Stimulated activated CD8-positive, alpha-beta memory T cell treated with anti-CD3 and anti-CD28 coated beads, Interleukin-15, amount 100 ng/mL, for 24 hours (primary cell): ENCODE measurements around the gene PDXP.
"Not testable (repeated sequence)": the region's sequence is repeated elsewhere in the genome, so short reads cannot be mapped to it uniquely, and the experiment has no call there.

Source experiments
- DNase-seq: peaks from one replicate; pipeline ENCODE4 v3.0.0-alpha.2; 2020; ENCODE audit warnings: low read depth

The PDXP gene, protein sequence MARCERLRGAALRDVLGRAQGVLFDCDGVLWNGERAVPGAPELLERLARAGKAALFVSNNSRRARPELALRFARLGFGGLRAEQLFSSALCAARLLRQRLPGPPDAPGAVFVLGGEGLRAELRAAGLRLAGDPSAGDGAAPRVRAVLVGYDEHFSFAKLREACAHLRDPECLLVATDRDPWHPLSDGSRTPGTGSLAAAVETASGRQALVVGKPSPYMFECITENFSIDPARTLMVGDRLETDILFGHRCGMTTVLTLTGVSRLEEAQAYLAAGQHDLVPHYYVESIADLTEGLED

DNA sequence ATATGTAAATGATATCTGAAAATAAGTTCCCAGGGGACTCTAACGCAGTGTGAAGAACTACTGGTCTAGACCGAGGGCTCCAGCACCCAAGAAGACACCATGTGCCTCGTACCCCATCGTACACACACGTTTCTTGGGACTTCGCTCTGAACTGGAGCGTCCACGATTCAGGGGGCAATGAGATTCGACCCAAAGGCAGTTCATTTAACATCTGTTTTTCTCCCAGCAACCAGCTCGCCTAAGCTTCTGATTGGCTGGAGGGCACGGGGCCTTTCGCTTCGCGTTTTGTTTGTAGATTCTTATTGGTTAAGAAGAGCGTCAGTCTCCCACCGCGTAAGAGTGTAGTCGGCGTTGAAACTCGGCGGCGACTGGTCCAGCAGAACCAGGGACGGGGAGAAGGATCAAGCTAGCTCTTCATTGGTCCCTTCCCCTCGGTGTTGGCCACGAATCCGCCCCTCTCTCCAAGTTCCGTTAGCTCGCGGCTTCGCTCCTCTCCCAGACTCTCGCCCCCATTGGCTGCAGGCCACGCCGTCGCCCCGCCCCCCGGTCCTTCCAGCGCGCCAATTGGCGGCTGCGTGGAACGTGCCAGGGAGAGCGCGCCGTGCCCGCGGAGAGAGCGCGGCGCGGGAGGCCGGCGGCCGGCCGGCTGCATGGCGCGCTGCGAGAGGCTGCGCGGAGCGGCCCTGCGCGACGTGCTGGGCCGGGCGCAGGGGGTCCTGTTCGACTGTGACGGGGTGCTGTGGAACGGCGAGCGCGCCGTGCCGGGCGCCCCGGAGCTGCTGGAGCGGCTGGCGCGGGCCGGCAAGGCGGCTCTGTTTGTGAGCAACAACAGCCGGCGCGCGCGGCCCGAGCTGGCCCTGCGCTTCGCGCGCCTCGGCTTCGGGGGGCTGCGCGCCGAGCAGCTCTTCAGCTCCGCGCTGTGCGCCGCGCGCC is at the start of gene PDXP:
Gene PDXP, plus strand, starts transcription at position 591 of the 933 bp plus-strand sequence. Its CDS starts 60 bp downstream, at position 651.
- DNase-seq: peak; percentile 96

DNA sequence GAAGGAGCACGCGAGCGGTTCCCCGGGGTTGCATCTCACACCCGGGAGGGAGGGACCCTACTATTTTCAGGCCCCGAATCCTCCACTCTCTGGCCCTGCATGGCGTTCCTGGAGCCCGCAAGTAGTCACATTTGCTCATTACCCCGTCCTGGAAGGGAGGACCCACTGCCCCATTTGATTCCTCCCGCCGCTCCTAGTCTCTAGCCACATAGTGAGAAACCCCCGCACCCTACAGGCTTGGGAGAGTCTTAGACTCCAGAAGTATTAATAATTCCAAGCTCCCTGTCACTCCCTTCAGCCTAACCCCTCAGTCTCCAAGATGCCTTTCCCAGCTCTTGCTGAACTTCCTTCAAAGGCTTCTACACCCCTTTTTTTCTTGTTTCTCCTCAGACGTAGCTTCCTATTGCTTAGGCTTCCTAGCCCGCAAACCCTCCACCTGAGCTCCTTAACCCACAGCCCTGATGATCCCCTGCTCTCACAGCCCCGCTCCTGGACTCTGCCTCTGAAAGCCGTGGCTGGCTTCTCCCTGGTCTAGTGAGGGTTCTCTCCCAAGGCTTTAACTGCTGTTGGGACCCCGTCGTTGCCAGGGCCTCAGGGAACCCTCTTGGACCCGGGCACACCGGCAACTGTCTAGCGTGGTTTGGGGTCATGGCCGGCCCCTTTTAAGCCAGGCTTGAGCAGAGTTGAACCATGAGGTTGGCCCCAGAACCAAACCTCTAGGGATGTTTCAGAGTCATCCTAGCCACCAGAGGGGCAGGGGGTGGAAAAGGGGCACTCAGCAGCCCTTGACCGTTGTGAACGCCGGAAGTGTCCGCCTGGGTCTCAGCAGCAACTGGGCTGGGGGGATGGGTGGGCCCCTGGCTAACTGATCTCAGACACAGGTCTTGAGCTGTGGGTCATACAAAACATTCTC is 49.0 kb upstream of the PDXP start:
- no peak for DNase-seq

DNA sequence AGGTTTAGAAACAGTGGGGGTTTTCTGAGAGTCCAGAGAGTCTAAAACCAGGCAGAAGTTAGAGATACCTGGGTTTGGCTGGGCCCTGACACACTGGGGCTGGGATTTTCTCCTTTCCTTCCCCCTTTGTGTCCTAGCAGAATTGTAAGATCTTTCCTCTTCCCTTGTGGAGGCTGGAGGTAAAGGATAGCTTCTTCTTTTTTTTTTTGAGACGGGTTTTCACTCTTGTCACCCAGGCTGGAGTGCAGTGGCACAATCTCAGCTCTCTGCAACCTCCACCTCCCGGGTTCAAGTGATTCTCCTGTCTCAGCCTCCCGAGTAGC is 48.4 kb upstream of the PDXP start:
- DNase-seq: not testable (repeated sequence)

DNA sequence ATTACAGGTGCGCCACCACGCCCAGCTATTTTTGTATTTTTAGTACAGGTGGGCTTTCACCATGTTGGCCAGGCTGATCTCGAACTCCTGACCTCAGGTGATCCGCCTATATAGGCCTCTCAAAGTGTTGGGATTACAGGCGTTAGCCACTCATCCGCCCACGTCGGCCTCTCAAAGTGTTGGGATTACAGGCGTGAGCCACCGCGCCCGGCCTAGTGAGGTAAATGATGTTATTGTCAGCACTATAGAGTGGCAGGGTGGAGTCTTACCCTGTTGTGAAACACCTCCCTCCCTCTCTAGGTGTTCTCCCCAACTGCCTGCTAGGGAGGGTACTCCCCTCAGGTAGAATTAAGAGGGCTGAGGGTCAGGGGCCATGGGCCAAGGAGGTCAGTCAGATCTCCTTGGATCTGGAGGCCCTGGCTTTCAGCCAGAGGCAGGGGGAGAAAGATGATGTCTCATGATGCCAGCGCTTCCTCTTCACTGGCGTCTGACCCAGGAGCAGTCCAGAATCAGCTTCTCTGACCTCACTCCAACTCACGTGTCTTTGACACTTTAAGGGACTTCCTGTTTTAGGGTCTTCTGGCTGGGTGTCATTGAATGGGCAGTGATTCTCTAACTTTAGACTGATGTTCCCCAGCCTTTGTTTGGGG is 47.9 kb upstream of the PDXP start:
- no peak for DNase-seq

DNA sequence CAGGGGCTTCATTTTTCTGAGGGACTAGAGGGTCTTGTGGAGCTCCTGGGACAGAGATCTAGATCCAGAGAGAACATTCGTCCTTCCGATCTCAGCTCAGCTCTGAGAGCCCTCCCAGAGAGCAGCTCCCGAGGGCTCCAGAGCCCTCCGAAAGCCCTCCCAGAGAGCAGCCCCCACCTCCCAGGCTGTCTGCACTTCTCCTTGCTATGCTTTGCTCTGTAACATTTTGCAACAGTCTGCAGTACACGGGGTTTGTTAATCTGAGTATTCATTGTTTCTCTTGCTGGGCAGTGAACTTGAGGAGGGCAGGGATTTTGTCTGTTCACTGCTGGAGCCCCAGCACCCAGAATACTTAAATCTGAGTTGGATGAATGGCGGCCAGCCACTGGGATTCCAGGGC is 47.3 kb upstream of the PDXP start:
- no peak for DNase-seq

DNA sequence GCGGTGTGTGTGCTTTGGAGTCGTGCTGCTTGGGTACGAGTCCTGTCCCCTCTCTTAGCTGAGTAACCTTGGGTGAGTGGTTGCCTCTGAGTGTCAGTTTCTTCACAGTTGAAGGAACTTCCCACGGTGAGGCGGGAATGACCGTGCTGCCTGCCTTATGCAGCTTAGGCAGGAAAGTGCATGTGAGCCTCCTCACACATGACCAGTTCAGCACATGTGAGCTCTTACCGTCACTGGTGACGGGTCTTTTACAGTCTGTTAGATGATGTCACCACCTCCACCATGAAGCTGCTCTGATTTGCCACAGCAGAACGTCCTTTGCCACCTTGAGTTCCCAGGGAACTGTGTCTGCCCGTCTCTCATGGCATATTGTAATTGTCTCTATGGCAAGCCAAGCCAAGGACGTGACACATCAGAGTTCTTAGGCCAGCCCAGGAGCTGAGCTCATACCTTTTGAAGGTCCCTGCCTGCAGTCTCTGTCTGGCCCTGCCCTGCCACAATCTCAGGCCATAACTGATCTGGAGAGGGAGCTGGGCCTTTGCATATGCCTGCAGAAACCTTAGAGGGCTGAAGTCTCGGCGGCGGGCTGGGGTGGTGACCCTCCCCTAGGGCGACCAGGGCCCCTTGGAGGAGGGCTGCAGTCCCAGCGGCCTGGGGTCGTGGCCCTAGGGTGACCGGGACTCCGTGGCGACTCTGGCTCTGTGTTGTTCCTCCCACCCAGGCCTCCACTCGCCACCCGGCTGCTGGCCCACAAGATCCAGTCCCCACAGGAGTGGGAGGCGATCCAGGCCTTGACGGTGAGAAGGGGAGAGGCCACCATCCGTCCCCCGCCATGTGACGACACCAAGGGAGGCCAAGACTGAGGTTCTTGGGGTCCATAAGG is 42.1 kb upstream of the PDXP start:
- DNase-seq: no peak

DNA sequence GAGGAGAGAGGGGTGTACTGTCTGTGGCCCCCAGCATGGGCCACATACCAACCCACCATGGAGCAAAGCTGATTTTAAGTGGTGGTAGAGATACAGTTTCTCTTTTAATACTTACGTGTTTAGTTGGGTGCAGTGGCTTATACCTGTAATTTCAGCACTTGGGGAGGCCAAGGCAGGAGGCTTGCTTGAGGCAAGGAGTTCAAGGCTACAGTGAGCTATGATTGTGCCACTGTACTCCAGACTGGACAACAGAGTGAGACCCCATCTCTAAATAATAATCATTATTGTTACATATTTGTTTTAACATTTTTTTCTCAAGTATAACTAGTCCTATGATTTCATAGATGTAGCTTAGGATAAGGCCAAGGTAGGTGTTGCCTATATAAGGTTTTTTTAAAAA is 41.1 kb upstream of the PDXP start:
- DNase-seq: no peak

DNA sequence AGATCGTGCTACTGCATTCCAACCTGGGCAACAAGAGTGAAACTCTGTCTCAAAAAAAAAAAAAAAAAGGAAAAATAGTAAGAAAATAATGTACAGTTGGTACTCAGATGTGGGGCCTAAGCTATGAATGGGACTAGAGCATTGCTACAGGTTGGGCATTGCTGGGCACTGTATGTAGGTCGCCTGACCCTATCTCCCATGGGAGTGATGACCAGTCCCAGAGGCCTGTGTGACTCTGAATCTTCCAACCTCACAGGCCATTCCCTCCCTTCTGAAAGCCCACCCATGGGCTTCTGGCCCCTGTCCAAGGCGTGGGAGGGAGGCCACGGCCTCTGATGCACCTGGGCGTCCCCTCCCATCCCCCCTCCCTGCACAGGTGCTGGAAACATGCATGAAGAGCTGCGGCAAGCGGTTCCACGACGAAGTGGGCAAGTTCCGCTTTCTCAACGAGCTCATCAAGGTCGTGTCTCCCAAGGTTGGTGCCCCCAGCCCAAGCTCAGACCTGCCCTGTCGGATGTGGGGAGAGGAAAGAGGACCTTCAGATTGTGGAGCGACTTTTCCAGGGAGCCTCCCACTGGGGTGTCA is 40.4 kb upstream of the PDXP start:
- DNase-seq: no peak

DNA sequence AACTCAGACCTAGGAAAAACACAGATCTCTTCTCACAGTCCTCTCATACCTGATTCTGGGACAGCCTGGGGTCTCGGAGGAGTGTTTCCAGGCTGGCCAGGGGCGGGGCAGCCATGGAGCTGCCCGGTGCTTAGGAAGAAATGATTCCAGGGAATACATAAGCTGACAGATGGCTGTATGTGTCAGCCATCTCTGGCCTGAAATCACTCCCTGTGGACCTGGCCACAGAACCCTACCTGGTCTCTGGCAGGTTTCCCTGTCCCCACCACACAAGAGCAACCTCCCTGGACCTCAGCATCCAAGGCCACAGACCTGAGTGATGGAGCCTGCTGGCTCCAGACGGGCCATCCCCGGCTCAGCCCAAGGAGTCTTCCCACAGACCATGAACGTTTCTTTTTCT is 39.8 kb upstream of the PDXP start:
- DNase-seq: no peak

DNA sequence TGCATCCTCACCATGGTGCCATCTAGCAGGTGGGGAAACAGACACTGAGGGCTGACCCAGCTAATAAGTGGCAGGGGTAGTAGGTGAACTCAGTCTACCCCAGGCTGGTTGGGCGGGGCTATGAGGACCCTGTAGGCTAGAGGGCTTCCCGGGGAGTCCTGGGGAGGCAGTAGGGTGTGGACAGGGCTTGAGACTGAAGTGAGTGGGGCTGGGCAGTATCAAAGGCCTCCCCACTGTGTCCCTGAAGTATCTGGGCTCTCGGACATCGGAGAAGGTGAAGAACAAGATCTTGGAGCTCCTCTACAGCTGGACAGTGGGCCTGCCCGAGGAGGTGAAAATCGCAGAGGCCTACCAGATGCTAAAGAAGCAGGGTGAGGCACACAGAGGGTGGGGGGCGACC is 38.5 kb upstream of the PDXP start:
- no peak for DNase-seq

DNA sequence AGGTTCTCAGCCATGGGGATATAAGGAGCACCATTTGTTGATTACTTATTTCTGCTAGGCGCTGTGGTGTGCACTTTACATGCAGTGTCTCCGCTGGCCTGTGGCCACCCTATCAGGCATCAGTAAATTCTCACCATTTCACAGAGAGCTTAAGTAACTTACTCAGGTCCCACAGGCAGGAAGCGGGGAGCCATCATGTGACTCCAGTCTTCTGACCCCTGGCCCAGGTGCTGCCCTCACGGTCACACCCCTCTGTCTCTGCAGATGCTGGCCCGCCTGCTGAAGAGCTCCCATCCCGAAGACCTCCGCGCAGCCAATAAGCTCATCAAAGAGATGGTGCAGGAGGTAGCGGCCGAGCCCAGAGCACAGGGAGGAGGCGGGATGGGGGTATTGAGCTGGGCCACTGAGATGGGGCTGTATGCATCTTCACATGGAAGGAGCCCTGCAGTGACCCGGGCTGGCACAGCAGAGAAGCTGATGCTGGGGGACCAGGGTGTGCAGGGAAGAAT is 37.1 kb upstream of the PDXP start:
- DNase-seq: no peak

DNA sequence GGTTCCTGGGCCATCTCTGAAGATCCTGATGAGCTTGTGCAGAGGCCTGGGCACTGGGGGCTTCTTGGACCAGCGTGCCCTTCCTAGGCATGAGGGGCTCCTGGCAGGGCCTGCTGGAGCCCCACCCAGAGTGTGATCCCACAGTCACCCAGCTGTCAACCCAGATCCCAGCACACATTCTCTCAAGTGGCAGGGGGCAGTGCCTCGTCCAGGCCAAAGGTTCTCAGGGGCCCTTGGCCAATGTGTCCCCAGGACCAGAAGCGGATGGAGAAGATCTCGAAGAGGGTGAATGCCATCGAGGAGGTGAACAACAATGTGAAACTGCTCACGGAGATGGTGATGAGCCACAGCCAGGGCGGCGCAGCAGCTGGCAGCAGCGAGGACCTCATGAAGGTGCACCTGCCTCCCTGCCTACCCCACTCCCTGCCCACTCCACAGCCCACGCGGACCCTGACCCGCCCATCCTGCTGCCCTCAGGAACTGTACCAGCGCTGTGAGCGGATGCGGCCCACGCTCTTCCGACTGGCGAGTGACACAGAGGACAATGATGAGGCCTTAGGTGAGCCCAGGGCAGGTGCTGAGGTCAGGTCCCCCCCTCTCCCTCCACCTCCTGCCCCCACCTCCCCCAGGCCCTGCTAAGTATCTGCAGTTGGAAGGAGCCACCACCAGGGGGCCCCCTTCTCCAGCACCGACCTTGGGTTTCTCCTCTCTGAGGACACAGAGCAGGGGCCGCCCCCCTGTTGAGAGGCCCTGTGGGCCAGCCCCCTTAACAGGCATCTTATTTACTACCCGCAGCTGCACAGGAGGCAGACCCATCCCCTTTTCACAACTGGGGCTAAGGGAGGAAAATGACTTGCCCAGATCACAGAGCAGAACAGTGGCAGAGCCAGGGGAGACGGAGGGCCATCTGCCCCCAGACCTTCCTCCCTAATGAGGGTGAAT is 35.2 kb upstream of the PDXP start:
- DNase-seq: peak; percentile 65

DNA sequence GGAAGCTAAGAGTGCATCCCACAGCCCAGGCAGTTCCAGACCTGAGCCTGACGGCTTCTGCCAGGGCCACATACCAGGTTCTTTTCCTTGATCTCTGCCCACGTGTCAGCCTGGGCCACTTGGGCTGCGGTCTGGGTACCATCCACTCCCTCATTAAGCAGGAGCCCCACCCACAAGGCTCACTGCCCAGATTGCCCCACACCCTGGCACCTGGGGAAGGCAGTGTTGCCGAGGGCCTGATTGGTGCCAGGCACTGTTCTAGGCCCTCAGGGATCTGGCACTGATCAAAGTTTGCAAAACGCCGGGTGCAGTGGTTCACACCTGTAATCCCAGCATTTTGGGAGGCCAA is 34.5 kb upstream of the PDXP start:
- DNase-seq: no peak

DNA sequence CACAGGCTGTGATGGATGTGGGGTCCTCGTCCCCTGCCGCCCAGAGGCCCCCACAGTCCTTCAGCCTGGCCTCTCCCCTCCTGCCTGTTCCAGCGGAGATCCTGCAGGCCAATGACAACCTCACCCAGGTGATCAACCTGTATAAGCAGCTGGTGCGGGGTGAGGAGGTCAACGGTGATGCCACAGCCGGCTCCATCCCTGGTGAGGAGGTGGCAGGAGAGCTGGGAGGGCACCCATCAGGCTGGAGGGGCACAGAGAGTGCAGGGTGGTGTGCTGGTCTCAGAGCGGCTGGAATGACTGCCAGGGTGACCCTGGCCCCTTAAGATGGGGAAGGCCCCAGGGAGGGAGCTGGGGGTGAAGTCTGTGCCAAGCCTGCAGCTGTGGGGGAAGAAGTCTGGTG is 33.6 kb upstream of the PDXP start:
- no peak for DNase-seq

DNA sequence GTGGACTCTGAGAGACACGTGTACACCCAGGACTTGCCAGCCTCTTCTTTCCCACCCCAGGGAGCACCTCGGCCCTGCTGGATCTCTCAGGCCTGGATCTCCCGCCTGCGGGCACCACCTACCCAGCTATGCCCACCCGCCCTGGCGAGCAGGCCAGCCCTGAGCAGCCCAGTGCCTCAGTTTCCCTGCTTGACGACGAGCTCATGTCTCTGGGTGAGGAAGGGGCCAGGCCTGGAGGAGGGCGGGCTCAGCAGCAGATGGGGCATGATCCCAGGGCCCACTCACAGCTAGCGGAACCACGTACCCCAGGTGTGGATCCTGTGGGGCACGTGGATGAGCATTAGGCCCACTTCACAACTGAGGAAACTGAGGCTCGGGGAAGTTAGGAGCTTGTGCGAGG is 32.8 kb upstream of the PDXP start:
- no peak for DNase-seq

DNA sequence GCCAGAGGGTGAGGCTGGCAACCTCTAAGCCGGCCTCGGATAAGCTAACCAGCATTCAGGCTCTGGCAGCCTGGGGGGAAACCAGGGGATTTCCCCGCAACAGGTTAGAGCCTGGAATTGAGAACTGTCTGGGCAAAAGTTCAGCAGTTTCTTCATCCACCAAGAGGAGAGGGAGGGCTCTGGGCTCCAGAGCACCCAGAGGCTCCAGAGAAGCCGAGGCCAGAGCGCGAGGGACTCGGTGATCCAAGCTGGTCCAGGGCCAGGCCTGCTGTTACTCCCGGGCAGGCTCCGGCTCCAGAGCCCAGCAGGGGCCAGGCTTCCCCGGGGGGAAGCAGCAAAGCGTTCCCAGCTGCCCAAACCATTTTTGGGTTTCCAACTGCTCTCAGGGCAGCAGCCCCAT is 32.4 kb upstream of the PDXP start:
- DNase-seq: no peak

DNA sequence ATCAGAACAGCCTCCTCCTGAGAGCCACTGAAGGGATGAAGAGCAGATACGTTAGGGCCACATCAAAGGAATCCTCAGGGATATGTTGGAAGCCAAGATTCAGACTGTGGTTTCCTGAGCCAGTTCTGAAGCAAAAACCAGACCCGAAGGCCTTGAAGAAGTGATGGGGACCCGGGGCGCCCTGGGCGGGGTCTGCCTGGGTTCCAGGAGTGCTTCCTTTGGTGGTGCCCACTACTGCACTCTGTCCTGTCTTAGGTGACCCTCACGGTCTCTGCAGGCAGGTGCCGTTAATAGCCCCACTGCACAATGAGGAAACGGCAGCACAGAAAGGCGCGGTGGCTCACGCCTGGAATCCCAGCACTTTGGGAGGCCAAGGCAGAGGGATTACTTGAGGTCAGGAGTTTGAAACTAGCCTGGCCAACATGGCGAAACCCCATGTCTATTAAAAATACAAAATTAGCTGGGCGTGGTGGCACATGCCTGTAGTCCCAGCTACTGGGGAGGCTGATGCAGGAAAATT is 31.9 kb upstream of the PDXP start:
- DNase-seq: no peak

DNA sequence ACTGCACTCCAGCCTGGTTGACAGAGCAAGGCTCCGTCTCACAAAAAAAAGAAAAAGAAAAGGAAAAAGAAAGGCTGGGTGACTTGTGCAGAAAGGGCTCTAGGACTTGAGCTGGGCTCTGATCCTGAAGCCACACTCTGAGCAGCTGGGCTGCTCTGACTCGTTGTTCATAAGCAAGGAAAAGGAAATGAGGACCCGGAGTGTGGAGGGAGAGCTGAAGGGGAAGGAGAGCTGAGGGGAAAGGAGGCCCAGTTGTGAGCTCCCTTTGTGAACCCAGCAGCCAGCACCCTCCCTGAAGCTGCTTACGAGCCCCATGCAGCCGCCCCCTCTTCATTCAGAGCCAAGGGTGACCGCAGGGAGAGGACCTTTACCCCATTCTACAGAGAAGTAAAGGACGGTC is 31.4 kb upstream of the PDXP start:
- no peak for DNase-seq

DNA sequence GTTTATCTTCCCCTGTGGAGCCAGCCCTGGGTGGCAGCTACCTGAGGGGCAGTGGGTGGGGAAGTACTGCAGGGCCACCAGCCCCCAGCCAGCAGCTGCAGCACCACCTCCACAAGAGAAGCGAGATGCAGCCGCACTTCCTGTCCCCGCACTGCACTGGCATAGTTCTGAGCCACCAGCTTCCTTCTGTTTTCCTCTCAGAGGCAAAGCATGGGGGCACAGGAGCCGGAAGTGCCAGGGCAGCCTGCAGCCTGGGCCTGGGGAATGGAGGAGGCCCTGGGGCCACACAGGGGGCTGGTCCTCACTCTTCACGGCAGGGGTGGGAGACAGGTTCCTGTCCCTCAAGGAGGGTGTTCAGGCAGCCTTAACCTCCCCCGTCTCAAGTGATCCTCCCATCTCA is 31.0 kb upstream of the PDXP start:
- no peak for DNase-seq
